ENCODE results near the gene TUBGCP6. TPM values are rescaled to one million over a fixed set of nuclear protein-coding genes. Genes with fewer than 3 reads are reported as not detected.

TUBGCP6 gene
- total and polyA plus RNA-seq, 2 donors (not counting 1 experiment from before 2014, with no cell fraction given) = 137 to 178 TPM

DNA sequence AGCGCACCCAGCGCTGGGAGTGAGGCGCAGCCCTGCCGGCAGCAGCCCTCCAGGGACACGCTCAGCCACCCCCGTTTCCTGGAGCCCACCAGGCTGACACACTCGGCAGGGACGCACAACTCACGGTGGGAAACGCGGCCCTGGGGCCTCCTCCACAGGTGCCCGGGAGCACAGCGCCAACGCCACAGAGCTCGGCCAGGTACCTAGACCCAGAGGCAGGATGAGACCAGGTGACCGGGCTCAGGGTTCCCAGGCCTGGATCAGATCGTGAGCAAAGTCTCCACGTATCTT lies 18.0 kb downstream of the TUBGCP6 start:
- 73% methylated on average over 18 of the region's 18 CpGs for whole genome bisulfite sequencing (ENCODE audit: insufficient coverage)
- Mint-ChIP-seq H3K27me3 (no peaks in the 10 kb centered on the region), H3K4me1 (no peaks in the 10 kb centered on the region), H3K27ac (no peak overlapping the region), H3K4me3 (no peak overlapping the region), H3K9me3 (ENCODE audit: insufficient read depth) (no peaks in the 10 kb centered on the region)
- Histone ChIP-seq H3K27ac (ENCODE audit: low read length in 2 of 2) (no peak overlapping the region), H3K4me2 (replicated peaks; ENCODE audit: low read depth, low read length, poor library complexity, severe bottlenecking) (no peak overlapping the region), H3K79me2 (ENCODE audit: control insufficient read depth, insufficient read depth, low read length) (peaks cover 35% of the 10 kb centered on the region), H3K27me3 (replicated peaks in 1 of 4; ENCODE audit: control extremely low read depth in 1 of 4, control insufficient read depth in 3 of 4, insufficient read depth in 4 of 4, low read length in 3 of 4) (no peaks in the 10 kb centered on the region), H3K36me3 (replicated peaks in 1 of 2; ENCODE audit: control extremely low read depth in 1 of 2, control insufficient read depth in 1 of 2, extremely low read depth in 1 of 2, insufficient read depth in 2 of 2, low read length in 1 of 2) (peaks cover 0 to 53% of the 10 kb centered on the region in 2 experiments), H3K9me3 (ENCODE audit: control extremely low read depth in 1 of 3, control insufficient read depth in 2 of 3, insufficient read depth in 1 of 3, low read length in 2 of 3) (no peaks in the 10 kb centered on the region), H4K20me1 (ENCODE audit: control insufficient read depth, insufficient read depth, low read length, poor library complexity, severe bottlenecking) (peaks cover 33% of the 10 kb centered on the region), H3K4me1 (ENCODE audit: control insufficient read depth in 2 of 2, insufficient read depth in 2 of 2, low read length in 2 of 2) (no peaks in the 10 kb centered on the region), H2AFZ (ENCODE audit: insufficient read depth, low read depth, low read length, poor library complexity, severe bottlenecking) (no peak overlapping the region), H3K9ac (ENCODE audit: low read length) (no peak overlapping the region), H3K4me3 (ENCODE audit: control extremely low read depth in 1 of 5, extremely low read depth in 1 of 5, insufficient read depth in 1 of 5, low read depth in 2 of 5, low read length in 4 of 5) (no peak overlapping the region)
- TF ChIP-seq, protein P1, sequence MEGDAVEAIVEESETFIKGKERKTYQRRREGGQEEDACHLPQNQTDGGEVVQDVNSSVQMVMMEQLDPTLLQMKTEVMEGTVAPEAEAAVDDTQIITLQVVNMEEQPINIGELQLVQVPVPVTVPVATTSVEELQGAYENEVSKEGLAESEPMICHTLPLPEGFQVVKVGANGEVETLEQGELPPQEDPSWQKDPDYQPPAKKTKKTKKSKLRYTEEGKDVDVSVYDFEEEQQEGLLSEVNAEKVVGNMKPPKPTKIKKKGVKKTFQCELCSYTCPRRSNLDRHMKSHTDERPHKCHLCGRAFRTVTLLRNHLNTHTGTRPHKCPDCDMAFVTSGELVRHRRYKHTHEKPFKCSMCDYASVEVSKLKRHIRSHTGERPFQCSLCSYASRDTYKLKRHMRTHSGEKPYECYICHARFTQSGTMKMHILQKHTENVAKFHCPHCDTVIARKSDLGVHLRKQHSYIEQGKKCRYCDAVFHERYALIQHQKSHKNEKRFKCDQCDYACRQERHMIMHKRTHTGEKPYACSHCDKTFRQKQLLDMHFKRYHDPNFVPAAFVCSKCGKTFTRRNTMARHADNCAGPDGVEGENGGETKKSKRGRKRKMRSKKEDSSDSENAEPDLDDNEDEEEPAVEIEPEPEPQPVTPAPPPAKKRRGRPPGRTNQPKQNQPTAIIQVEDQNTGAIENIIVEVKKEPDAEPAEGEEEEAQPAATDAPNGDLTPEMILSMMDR (IDR thresholded peaks at IDR 0.05) = no peak
- TF ChIP-seq EZH2 (IDR thresholded peaks at IDR 0.05; ENCODE audit: borderline replicate concordance, insufficient read depth, low read depth, low read length, poor library complexity, severe bottlenecking) = no peak
- DNase-seq (no peak), ATAC-seq (ENCODE audit: low read depth) (no peak)
- ChIA-PET POLR2A (no interaction called here), CTCF (interaction anchor here (1.3 kb wide), 1 partner anchor 11 kb away, joined by 4 read pairs; no protein-coding TSS in a partner anchor)
- intact Hi-C loops (cut with micrococcal nuclease) = no loop called here

DNA sequence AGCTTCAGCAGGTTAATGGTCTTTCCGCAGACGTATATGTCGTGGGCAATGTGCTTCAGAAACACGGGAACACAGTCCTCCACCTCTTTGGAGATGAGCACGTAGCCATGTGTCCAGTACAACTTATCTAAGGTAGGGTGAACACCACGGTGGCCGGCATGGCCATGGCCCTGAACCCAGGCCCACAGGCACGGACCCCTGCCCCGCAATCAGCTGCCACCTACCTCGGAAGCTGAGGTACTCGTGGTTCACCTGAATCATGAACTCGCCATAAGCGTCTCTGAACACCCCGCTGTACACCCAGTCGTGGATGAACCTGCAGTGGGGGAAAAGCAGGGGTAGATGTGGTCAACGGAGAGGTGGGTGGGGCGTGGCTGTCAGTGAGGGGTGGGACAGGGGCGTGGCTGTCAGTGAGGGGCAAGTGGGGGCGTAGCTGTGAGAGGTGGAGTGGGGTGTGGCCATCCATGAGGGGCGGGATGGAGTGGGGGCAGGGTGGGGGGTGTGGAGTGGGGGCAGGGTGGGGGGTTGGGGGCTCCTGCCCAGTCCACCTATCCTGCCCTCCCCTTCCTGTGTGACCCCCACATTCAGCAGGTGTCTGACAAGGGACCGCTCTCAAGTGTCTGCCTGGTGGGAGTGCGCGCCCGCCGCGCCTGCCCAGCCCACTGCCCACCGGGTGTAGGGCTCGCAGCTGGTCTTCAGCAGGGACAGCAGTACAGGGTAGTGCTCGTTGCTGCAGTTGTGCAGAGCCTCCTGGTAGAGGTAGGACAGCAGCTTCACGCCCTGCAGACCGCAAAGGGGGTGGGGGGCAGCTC lies 18.6 kb downstream of the TUBGCP6 start:
- Mint-ChIP-seq H3K27ac (no peak overlapping the region), H3K4me3 (no peak overlapping the region), H3K4me1 (no peaks in the 10 kb centered on the region), H3K9me3 (ENCODE audit: insufficient read depth) (no peaks in the 10 kb centered on the region), H3K27me3 (no peaks in the 10 kb centered on the region)
- WGBS (ENCODE audit: insufficient coverage) = 93% methylated on average over 21 of the region's 31 CpGs
- DNase-seq (no peak), ATAC-seq (ENCODE audit: low read depth) (no peak)
- POLR2A ChIA-PET = no interaction called here
- Histone ChIP-seq H3K4me2 (replicated peaks; ENCODE audit: low read depth, low read length, poor library complexity, severe bottlenecking) (no peak overlapping the region), H3K27me3 (replicated peaks in 1 of 4; ENCODE audit: control extremely low read depth in 1 of 4, control insufficient read depth in 3 of 4, insufficient read depth in 4 of 4, low read length in 3 of 4) (no peaks in the 10 kb centered on the region), H2AFZ (ENCODE audit: insufficient read depth, low read depth, low read length, poor library complexity, severe bottlenecking) (no peak overlapping the region), H3K4me1 (ENCODE audit: control insufficient read depth in 2 of 2, insufficient read depth in 2 of 2, low read length in 2 of 2) (no peaks in the 10 kb centered on the region), H3K36me3 (replicated peaks in 1 of 2; ENCODE audit: control extremely low read depth in 1 of 2, control insufficient read depth in 1 of 2, extremely low read depth in 1 of 2, insufficient read depth in 2 of 2, low read length in 1 of 2) (peaks cover 0 to 57% of the 10 kb centered on the region in 2 experiments), H3K79me2 (ENCODE audit: control insufficient read depth, insufficient read depth, low read length) (peaks cover 35% of the 10 kb centered on the region), H3K4me3 (ENCODE audit: control extremely low read depth in 1 of 5, extremely low read depth in 1 of 5, insufficient read depth in 1 of 5, low read depth in 2 of 5, low read length in 4 of 5) (no peak overlapping the region), H3K9me3 (ENCODE audit: control extremely low read depth in 1 of 3, control insufficient read depth in 2 of 3, insufficient read depth in 1 of 3, low read length in 2 of 3) (no peaks in the 10 kb centered on the region), H3K27ac (ENCODE audit: low read length in 2 of 2) (no peak overlapping the region), H4K20me1 (ENCODE audit: control insufficient read depth, insufficient read depth, low read length, poor library complexity, severe bottlenecking) (peaks cover 33% of the 10 kb centered on the region), H3K9ac (ENCODE audit: low read length) (no peak overlapping the region)
- intact Hi-C loops (cut with micrococcal nuclease) = no loop called here
- TF ChIP-seq EZH2 (IDR thresholded peaks at IDR 0.05; ENCODE audit: borderline replicate concordance, insufficient read depth, low read depth, low read length, poor library complexity, severe bottlenecking) = no peak
- TF ChIP-seq, protein P1 (IDR thresholded peaks at IDR 0.05) = no peak
- CTCF ChIA-PET = interaction anchor here (0.6 to 1.3 kb wide), 2 partner anchors 11 to 12 kb away, joined by 3 to 4 read pairs; no protein-coding TSS in a partner anchor

All from B cell (primary cell).